ENCODE measurements around the gene MAPK1. TPM values are rescaled to one million over a fixed set of nuclear protein-coding genes. Genes with fewer than 3 reads are reported as not detected.

MAPK1 gene
- total and polyA plus RNA-seq, 2 donors (not counting 3 experiments of a cell fraction or from before 2014, with no cell fraction given): 50.9 to 163 TPM

- FAIRE-seq (no peak), DNase-seq (ENCODE audit: low read depth, low spot score) (no peak)
- H3K27ac ChIP-seq (ENCODE audit: insufficient read depth, low read depth, low read length): no peak overlapping the region
- H3K36me3 ChIP-seq (ENCODE audit: control insufficient read depth in 2 of 2, extremely low read depth in 1 of 2, insufficient read depth in 2 of 2, low read length in 2 of 2): no peaks in the 10 kb centered on the region
- ChIA-PET POLR2A (no interaction called here), CTCF (no interaction called here)
- no peaks in the 10 kb centered on the region for H3K4me1 ChIP-seq (ENCODE audit: control insufficient read depth, extremely low read depth, insufficient read depth, low read length)
- intact Hi-C loops (cut with micrococcal nuclease): no loop called here
- H3K9me1 ChIP-seq (replicated peaks; ENCODE audit: control insufficient read depth, extremely low read depth, insufficient read depth, low read length): no peaks in the 10 kb centered on the region
- no TSS peak for BruUV-seq (replicated peaks)
- no peak overlapping the region for H3K4me3 ChIP-seq (replicated peaks in 1 of 3; ENCODE audit: insufficient read depth in 1 of 3, low read depth in 1 of 3, low read length in 3 of 3)
- H4K20me1 ChIP-seq (replicated peaks; ENCODE audit: control insufficient read depth, extremely low read depth, insufficient read depth, low read length): no peaks in the 10 kb centered on the region
- peaks cover 0 to 4% of the 10 kb centered on the region in 2 experiments for H3K27me3 ChIP-seq (ENCODE audit: control insufficient read depth in 2 of 2, insufficient read depth in 2 of 2, low read length in 2 of 2)
- TF ChIP-seq MYC (IDR thresholded peaks at IDR 0.05; ENCODE audit: low read depth, low read length) (no peak), POLR2A (IDR thresholded peaks at IDR 0.05; ENCODE audit: low read depth, low read length) (no peak), FOS (IDR thresholded peaks at IDR 0.05; ENCODE audit: borderline replicate concordance, insufficient read depth, low read length) (no peak), MAX (IDR thresholded peaks at IDR 0.05; ENCODE audit: insufficient read depth, insufficient read length) (no peak), EZH2 (IDR thresholded peaks at IDR 0.05; ENCODE audit: borderline replicate concordance, low read depth, low read length, severe bottlenecking) (no peak), JUN (IDR thresholded peaks at IDR 0.05; ENCODE audit: borderline replicate concordance, insufficient read depth, insufficient read length, low read depth) (no peak), GATA2 (IDR thresholded peaks at IDR 0.05; ENCODE audit: insufficient read depth, insufficient read length, low read depth, low read length) (no peak), POLR2AphosphoS5 (IDR thresholded peaks at IDR 0.05; ENCODE audit: insufficient read depth, low read depth, low read length) (no peak), CTCF (IDR thresholded peaks at IDR 0.05; ENCODE audit: extremely low read depth in 1 of 2, insufficient read depth in 1 of 2, low read depth in 1 of 2, low read length in 2 of 2) (no peak)
- no peak overlapping the region for H2AFZ ChIP-seq (ENCODE audit: low read depth, low read length)
- no peak overlapping the region for H3K9ac ChIP-seq (replicated peaks; ENCODE audit: extremely low read depth, insufficient read depth, low read length)
- H3K9me3 ChIP-seq (replicated peaks; ENCODE audit: control insufficient read depth, insufficient read depth, low read length): no peaks in the 10 kb centered on the region
- dilution Hi-C loops (cut with MboI; ENCODE audit: extremely low pct_ligation_motif_present, low sequenced_read_pairs): no loop called here
- no peaks in the 10 kb centered on the region for H3K79me2 ChIP-seq (ENCODE audit: control insufficient read depth, insufficient read depth, low read length)
- no peak overlapping the region for H3K4me2 ChIP-seq (ENCODE audit: insufficient read depth, low read length)
Measured at GRCh38 chr22:21881841-21882753, 14.7 kb upstream of the MAPK1 start.

Measured in endothelial cell of umbilical vein (primary cell).